Sigmoid colon (tissue), 7 donors: ENCODE data around the gene ZP1. TPM values are rescaled to one million over a fixed set of nuclear protein-coding genes. Genes with fewer than 3 reads are reported as not detected.

ENCODE experiments used
- DNase-seq: peaks from one replicate; pipeline ENCODE4 v3.0.0-alpha.2; 2019
- H3K27ac ChIP-seq, 4 donors: fragments of 200-600 bp; sonication (generic); one replicate each; pipeline ENCODE4 v1.5.1; 2016 to 2019; ENCODE audit warnings: mild to moderate bottlenecking in 1 of 4
- H3K27me3 ChIP-seq, 3 donors: fragments of 200-600 bp; sonication (generic); one replicate each; pipeline ENCODE4 v1.5.1; 2019; ENCODE audit warnings: mild to moderate bottlenecking in 1 of 3
- H3K36me3 ChIP-seq, 4 donors: fragments of 200-600 bp; sonication (generic); one replicate each; pipeline ENCODE4 v1.5.1; 2016 to 2019
- H3K4me1 ChIP-seq, 4 donors: fragments of 200-600 bp; sonication (generic); one replicate each; pipeline ENCODE4 v1.5.1; 2017 to 2019
- H3K4me3 ChIP-seq, 4 donors: fragments of 200-600 bp; sonication (generic); one replicate each; pipeline ENCODE4 v1.5.1; 2017 to 2019; ENCODE audit warnings: mild to moderate bottlenecking in 2 of 4, moderate library complexity in 1 of 4
- H3K9me3 ChIP-seq, 4 donors: fragments of 200-600 bp in 3 of 4; sonication (generic) in 3 of 4; one replicate each; pipeline versions ENCODE4 v1.5.1 to v1.6.1; 2013 to 2019
- CTCF ChIP-seq, 4 experiments: fragments of 450-650 bp in 3 of 4; fragments of 200-600 bp in 1 of 4; IDR thresholded peaks; one replicate each; pipeline ENCODE4 v1.5.1; 2016 to 2019; ENCODE audit warnings: antibody characterized with exemption in 4 of 4, mild to moderate bottlenecking in 3 of 4, moderate library complexity in 2 of 4
- EP300 ChIP-seq, 4 donors: sonication (generic); formaldehyde crosslinking; IDR thresholded peaks; one replicate each; pipeline ENCODE4 v1.6.1; 2017; ENCODE audit warnings: antibody characterized with exemption in 4 of 4
- POLR2A ChIP-seq, 2 donors: fragments of 450-650 bp; IDR thresholded peaks; one replicate each; pipeline ENCODE4 v1.6.1; 2016; ENCODE audit warnings: antibody characterized with exemption in 2 of 2, mild to moderate bottlenecking in 2 of 2, moderate library complexity in 2 of 2
- POLR2AphosphoS5 ChIP-seq, 4 donors: sonication (generic); formaldehyde crosslinking; IDR thresholded peaks; one replicate each; pipeline ENCODE4 v1.6.1; 2017; ENCODE audit warnings: antibody characterized with exemption in 4 of 4
- WGBS, 2 donors: extraction: QIAGEN DNeasy Blood & Tissue Kit; methylation state at CpG; one replicate each; pipeline ENCODE4 v1.1.7; 2013; 5-methylcytosine and 5-hydroxymethylcytosine counted together
- intact Hi-C: fragments of 100-400 bp; cut with DNase I; formaldehyde crosslinking; loops from one replicate; pipeline ENCODE4 v1.15.1; 2023
- polyA plus RNA-seq, 3 donors: library from polyadenylated mRNA; stranded (reverse); fragments of 200-250 nt; gene quantifications; one replicate each; pipeline ENCODE4 v1.2.3, GENCODE V29; 2013
- total RNA-seq, 4 donors: library from RNA; depleted of rRNA; stranded (reverse); fragments of >200 nt; gene quantifications; one replicate each; pipeline ENCODE4 v1.1.0, GENCODE V29; 2016
- donor health status: healthy with polysubstance abuse.
- donor health status: Bipolar disorder and iron deficiency.
- donor health status: healthy.

Gene ZP1
- total and polyA plus RNA-seq, 7 donors: 0.15 TPM; not detected in 6

GRCh38 chr11:60855726-60856633 lies 11.4 kb upstream of the ZP1 start, which contains the start of gene PTGDR2:
Gene PTGDR2 (minus strand): TSS chr11:60855950. CDS start chr11:60853722, 2,228 bp downstream.
- Histone ChIP-seq H3K27ac (no peak within 1 kb of the TSS), H3K9me3 (no peaks in the 10 kb centered on the region), H3K27me3 (peaks cover 0 to 17% (median 0%) of the 10 kb centered on the region in 3 donors), H3K4me3 (no peak within 1 kb of the TSS), H3K36me3 (peaks cover 0 to 7% (median 3%) of the 10 kb centered on the region in 4 donors), H3K4me1 (no peaks in the 10 kb centered on the region)
- WGBS, 2 donors: 24 to 41% methylated on average over 14 of the region's 14 CpGs
- DNase-seq: no peak
- intact Hi-C loops: no loop called here
- no peak for TF ChIP-seq CTCF (IDR thresholded peaks at IDR 0.05)
- no peak for TF ChIP-seq EP300 (IDR thresholded peaks at IDR 0.05)
- no peak for TF ChIP-seq POLR2A (IDR thresholded peaks at IDR 0.05)
- no peak for TF ChIP-seq POLR2AphosphoS5 (IDR thresholded peaks at IDR 0.05)

GRCh38 chr11:60857378-60858232 lies 9.7 kb upstream of the ZP1 start:
- intact Hi-C loops: no loop called here
- peaks cover 0 to 8% (median 0%) of the 10 kb centered on the region in 3 donors for H3K27me3 ChIP-seq
- no peak for TF ChIP-seq POLR2AphosphoS5 (IDR thresholded peaks at IDR 0.05)
- no peak for TF ChIP-seq CTCF (IDR thresholded peaks at IDR 0.05)
- TF ChIP-seq EP300 (IDR thresholded peaks at IDR 0.05): no peak
- TF ChIP-seq POLR2A (IDR thresholded peaks at IDR 0.05): no peak
- no peaks in the 10 kb centered on the region for H3K4me1 ChIP-seq
- WGBS, 2 donors: 73 to 82% methylated on average over 5 of the region's 5 CpGs
- DNase-seq: no peak
- H3K36me3 ChIP-seq: no peaks in the 10 kb centered on the region
- H3K27ac ChIP-seq: no peak overlapping the region
- H3K9me3 ChIP-seq: no peaks in the 10 kb centered on the region
- no peak overlapping the region for H3K4me3 ChIP-seq

GRCh38 chr11:60858236-60858635 lies 9.1 kb upstream of the ZP1 start:
- WGBS, 2 donors: 84 to 87% methylated on average over 8 of the region's 8 CpGs
- no peaks in the 10 kb centered on the region for H3K9me3 ChIP-seq
- intact Hi-C loops: no loop called here
- no peak overlapping the region for H3K4me3 ChIP-seq
- H3K27ac ChIP-seq: no peak overlapping the region
- peaks cover 0 to 1% (median 0%) of the 10 kb centered on the region in 3 donors for H3K27me3 ChIP-seq
- TF ChIP-seq POLR2A (IDR thresholded peaks at IDR 0.05): no peak
- no peak for TF ChIP-seq EP300 (IDR thresholded peaks at IDR 0.05)
- no peak for TF ChIP-seq POLR2AphosphoS5 (IDR thresholded peaks at IDR 0.05)
- no peak for TF ChIP-seq CTCF (IDR thresholded peaks at IDR 0.05)
- H3K4me1 ChIP-seq: no peaks in the 10 kb centered on the region
- no peaks in the 10 kb centered on the region for H3K36me3 ChIP-seq
- DNase-seq: no peak

- intact Hi-C loops: no loop called here
- Histone ChIP-seq H3K27me3 (no peaks in the 10 kb centered on the region), H3K4me3 (no peak overlapping the region), H3K36me3 (no peaks in the 10 kb centered on the region), H3K4me1 (no peaks in the 10 kb centered on the region), H3K27ac (no peak overlapping the region), H3K9me3 (no peaks in the 10 kb centered on the region)
- WGBS, 2 donors: 63 to 85% methylated on average over 4 of the region's 4 CpGs
- DNase-seq: peak; percentile 14
- TF ChIP-seq POLR2A (IDR thresholded peaks at IDR 0.05): no peak
- no peak for TF ChIP-seq EP300 (IDR thresholded peaks at IDR 0.05)
- TF ChIP-seq POLR2AphosphoS5 (IDR thresholded peaks at IDR 0.05): no peak
- TF ChIP-seq CTCF (IDR thresholded peaks at IDR 0.05): no peak
These were observed 8.4 kb upstream of the ZP1 start for GRCh38 chr11:60858731-60859464.
